ENCODE data around the gene DCHS1. TPM values are rescaled to one million over a fixed set of nuclear protein-coding genes. Genes with fewer than 3 reads are reported as not detected.

The DCHS1 gene
- total RNA-seq, 1 experiment from 2014 or later, result 14.2 TPM

- H3K4me3 Mint-ChIP-seq, result no peak overlapping the region
- H3K36me3 Mint-ChIP-seq, result no peaks in the 10 kb centered on the region
- ChIA-PET POLR2A (no interaction called here), CTCF (no interaction called here)
- H3K9me3 Mint-ChIP-seq, result no peaks in the 10 kb centered on the region
- DNase-seq (ENCODE audit: low spot score) (no peak), ATAC-seq (no peak)
- TF ChIP-seq ZNF512 (CRISPR knock-in tag; IDR thresholded peaks at IDR 0.05; ENCODE audit: borderline replicate concordance) (no peak), PRRX2 (CRISPR knock-in tag; IDR thresholded peaks at IDR 0.05) (no peak), ZNF138 (CRISPR knock-in tag; conservative IDR thresholded peaks at IDR 0.05) (no peak), CREM (CRISPR knock-in tag; IDR thresholded peaks at IDR 0.05) (no peak), OVOL2 (CRISPR knock-in tag; IDR thresholded peaks at IDR 0.05; ENCODE audit: borderline replicate concordance) (no peak), ATF2 (CRISPR knock-in tag; IDR thresholded peaks at IDR 0.05; ENCODE audit: borderline replicate concordance, low read depth) (no peak), CBFB (CRISPR knock-in tag; IDR thresholded peaks at IDR 0.05; ENCODE audit: low read depth) (no peak), FOXP1 (CRISPR knock-in tag; IDR thresholded peaks at IDR 0.05; ENCODE audit: borderline replicate concordance) (no peak), NR2C2 (CRISPR knock-in tag; IDR thresholded peaks at IDR 0.05) (no peak), IRF2 (CRISPR knock-in tag; IDR thresholded peaks at IDR 0.05; ENCODE audit: borderline replicate concordance, low read depth) (no peak), STAT6 (CRISPR knock-in tag; conservative IDR thresholded peaks at IDR 0.05; ENCODE audit: low read depth) (no peak), ESRRA (CRISPR knock-in tag; IDR thresholded peaks at IDR 0.05; ENCODE audit: borderline replicate concordance) (no peak), ERG (CRISPR knock-in tag; IDR thresholded peaks at IDR 0.05) (no peak), NFYB (CRISPR knock-in tag; conservative IDR thresholded peaks at IDR 0.05; ENCODE audit: low read depth) (no peak), HMGA2 (CRISPR knock-in tag; IDR thresholded peaks at IDR 0.05) (no peak), TP53 (CRISPR knock-in tag; IDR thresholded peaks at IDR 0.05) (no peak), EMX1 (CRISPR knock-in tag; IDR thresholded peaks at IDR 0.05) (no peak), FOXP4 (CRISPR knock-in tag; IDR thresholded peaks at IDR 0.05) (no peak), ZNF219 (CRISPR knock-in tag; IDR thresholded peaks at IDR 0.05; ENCODE audit: borderline replicate concordance) (no peak), ZNF396 (CRISPR knock-in tag; IDR thresholded peaks at IDR 0.05; ENCODE audit: borderline replicate concordance) (no peak)
- H3K4me1 Mint-ChIP-seq, result peaks cover 11% of the 10 kb centered on the region
- H3K27ac Mint-ChIP-seq, result no peak overlapping the region
- H3K27me3 Mint-ChIP-seq (ENCODE audit: low read depth), result peaks cover 22% of the 10 kb centered on the region
Measured at GRCh38 chr11:6660712-6661111, 5.1 kb upstream of the DCHS1 start.
